ENCODE measurements around the gene HELZ.

- TF ChIP-seq CTCF (IDR thresholded peaks at IDR 0.05) (no peak), POLR2A (IDR thresholded peaks at IDR 0.05) (no peak)
Observed at GRCh38 chr17:67272312-67273047, 27.5 kb upstream of the HELZ start.

Measured in lower leg skin (tissue), 3 donors.